Stimulated activated CD4-positive, alpha-beta T cell treated with anti-CD3 and anti-CD28 coated beads, Interleukin-2, amount 100 ng/mL, for 48 hours (primary cell): ENCODE measurements around the gene PCGF2.

Experiments
- DNase-seq, 2 donors: peaks; one replicate each; pipeline ENCODE4 v3.0.0-alpha.2; 2020

The PCGF2 gene

DNA sequence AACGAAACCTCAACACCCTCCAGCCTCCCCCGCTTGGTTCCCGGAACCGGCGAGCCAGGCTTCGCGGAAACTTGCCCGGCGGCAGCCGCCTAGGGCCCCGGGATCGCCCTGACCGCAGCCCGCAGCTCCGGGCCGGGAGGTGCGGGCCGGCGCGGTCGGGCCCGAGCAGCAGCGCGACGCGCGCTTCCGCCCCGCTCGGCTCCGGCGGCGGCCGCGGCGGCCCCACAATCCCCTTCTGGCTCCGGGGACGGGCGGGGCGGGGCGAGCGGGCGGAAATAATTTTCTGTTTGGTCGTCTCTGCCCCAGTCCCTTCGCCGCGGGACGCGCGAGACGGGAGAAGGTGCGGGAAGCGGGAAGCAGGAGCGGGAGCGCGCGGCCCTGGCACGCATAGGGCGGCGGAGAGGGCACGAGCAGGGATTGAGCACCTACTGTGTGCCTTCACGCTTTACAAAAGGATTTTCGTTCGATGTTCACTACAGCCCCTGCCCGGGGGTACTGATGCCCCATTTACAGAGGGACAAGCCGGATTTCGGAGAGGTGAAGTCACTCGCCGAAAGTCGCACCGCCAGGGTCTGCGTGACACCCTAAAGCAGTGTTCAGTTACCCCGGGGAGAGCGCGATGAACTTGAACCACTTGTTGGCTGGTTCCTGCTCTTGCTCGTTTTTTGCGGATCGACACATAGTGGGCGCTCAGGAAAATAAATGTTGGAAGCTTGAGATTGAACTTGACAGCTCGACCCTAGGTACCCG is 45.8 kb downstream of the PCGF2 start:
- peak; percentile 71 to 75 for DNase-seq

GRCh38 chr17:38701504-38702165 is 46.5 kb downstream of the PCGF2 start:
- DNase-seq: peak; percentile 79 to 80

DNA sequence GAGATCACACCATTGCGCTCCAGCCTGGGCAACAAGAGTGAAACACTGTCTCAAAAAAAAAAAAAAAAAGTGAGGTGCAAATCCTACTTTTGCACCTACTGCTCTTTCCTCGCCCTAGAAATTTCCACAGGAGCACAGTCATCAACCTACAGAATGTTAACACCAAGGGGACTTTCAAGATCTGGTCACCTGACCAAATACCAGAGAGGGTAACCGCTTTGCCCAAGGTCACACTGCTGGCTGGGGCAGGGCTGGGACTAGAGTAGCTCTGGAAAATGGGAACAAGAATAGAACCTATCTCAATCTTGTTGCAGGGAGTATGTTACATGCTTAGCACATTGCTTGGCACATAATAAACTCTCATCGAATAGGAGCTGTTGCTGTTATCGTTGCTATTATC is 49.4 kb downstream of the PCGF2 start:
- no peak for DNase-seq

GRCh38 chr17:38697061-38697820 is 50.9 kb downstream of the PCGF2 start:
- no peak for DNase-seq

GRCh38 chr17:38693700-38694329 is 54.3 kb downstream of the PCGF2 start:
- DNase-seq: no peak

GRCh38 chr17:38691154-38691553 is 57.0 kb downstream of the PCGF2 start:
- DNase-seq: no peak

- DNase-seq: no peak
These were observed 57.8 kb downstream of the PCGF2 start for GRCh38 chr17:38690386-38690785.

GRCh38 chr17:38687286-38687685 is 60.9 kb downstream of the PCGF2 start:
- DNase-seq: no peak

- no peak for DNase-seq
These were observed 62.6 kb downstream of the PCGF2 start for GRCh38 chr17:38685491-38685890.
